ENCODE data around the gene S100Z. TPM values are rescaled to one million over a fixed set of nuclear protein-coding genes. Genes with fewer than 3 reads are reported as not detected.
"Not testable (repeated sequence)": the region's sequence is repeated elsewhere in the genome, so short reads cannot be mapped to it uniquely, and the experiment has no call there.

The S100Z gene
- total RNA-seq, 1 donor from 2014 or later = not detected

- not testable (repeated sequence) for DNase-seq (ENCODE audit: low read depth)
These were observed 27.6 kb upstream of the S100Z start for GRCh38 chr5:76822105-76822731.

GRCh38 chr5:76826416-76826815 is 23.4 kb upstream of the S100Z start:
- DNase-seq (ENCODE audit: low read depth) = not testable (repeated sequence)

- peak; percentile 96 for DNase-seq (ENCODE audit: low read depth)
These were observed 18.7 kb upstream of the S100Z start for GRCh38 chr5:76831110-76831452.

GRCh38 chr5:76836181-76836580 is 13.6 kb upstream of the S100Z start:
- DNase-seq (ENCODE audit: low read depth) = no peak

DNA sequence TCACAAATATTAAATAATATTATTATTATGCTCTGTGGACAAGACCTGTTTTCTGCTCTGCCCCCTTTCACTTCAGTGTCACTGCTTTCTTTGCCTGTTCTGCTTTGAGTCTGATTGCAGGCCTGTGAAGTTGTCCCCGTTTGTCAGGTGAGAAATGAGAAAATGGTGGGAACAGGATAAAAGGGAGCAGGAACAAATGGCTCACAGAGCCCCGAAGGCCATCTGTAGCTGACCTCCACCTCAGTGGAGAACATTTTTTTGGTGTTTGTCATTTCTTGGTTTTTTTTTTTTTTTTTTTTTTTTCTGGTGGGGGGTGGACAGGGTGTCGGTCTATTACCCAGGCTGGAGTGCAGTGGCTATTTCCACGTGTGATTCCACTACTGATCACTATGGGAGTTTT is 13.2 kb upstream of the S100Z start:
- no peak for DNase-seq (ENCODE audit: low read depth)

GRCh38 chr5:76838481-76839261 is 11.1 kb upstream of the S100Z start:
- no peak for DNase-seq (ENCODE audit: low read depth)

DNA sequence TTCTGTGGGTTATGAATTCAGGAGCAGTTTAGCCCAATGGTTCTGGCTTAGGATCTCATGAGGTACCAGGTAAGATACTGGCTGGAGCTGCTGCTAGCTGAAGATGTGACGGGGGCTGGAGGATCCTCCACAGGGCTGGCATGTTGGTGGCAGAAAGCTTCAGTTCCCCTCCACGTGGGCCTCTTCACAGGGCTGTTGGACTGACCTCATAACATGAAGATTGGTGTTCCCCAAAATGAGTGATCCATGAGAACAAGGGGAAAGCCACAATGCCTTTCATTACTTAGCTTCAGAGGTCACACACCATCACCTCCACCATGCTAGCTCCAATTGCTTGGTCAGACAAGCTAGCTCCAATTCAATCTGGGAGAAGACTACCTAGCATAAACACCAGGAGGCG is 8.5 kb upstream of the S100Z start:
- DNase-seq (ENCODE audit: low read depth) = no peak

- DNase-seq (ENCODE audit: low read depth) = no peak
These were observed 3.9 kb upstream of the S100Z start for GRCh38 chr5:76845890-76846289.

DNA sequence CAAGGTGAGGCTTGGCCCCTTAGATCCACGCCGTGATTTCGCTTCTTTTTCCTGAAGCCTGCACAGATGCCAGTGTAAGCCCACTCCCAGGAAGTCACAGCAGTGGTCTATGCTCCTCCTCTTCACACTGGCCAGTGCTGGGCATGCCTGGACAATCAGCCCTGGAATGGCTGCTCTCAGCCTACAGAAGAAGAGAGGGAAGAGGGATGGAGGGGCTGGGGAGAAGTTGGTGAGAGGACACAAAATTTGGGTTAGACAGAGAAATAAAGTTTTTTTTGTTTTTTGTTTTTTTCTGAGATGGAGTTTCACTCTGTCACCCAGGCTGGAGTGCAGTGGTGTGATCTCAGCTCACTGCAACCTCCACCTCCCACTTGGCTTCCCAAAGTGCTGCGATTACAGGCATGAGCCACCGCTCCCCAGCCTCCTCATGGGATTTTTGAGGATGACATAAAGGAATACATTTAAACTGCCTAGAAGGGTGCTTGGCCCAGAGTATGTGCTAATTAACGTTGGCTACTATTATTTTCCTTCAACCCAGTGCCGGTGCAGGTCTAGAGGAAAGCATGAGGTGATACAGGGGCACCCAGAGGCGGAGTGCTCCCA is 830 bp downstream of the S100Z start:
- no peak for DNase-seq (ENCODE audit: low read depth)

GRCh38 chr5:76851728-76852369 is 2.0 kb downstream of the S100Z start:
- DNase-seq (ENCODE audit: low read depth) = no peak

DNA sequence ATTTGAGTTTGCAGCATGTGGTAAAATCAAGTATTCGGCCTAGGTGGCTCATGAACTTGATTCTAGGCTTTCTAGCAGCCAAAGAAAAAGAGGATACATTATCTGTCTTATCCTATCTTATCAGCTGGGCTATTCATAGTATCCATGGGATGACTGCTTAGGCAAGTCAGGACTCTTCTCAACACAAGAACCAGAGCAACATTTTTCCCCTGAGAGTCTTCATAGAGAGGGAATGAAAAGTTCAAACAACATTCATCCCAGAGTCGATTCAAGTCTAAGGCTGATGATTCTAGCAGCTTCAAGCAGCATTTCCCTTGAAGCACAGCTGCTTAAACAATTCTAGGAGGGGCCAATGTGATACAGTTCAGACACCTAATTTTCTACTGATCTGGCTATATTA is 3.0 kb downstream of the S100Z start:
- DNase-seq (ENCODE audit: low read depth) = no peak

- DNase-seq (ENCODE audit: low read depth) = not testable (repeated sequence)
These were observed 3.9 kb downstream of the S100Z start for GRCh38 chr5:76853741-76854140.

- no peak for DNase-seq (ENCODE audit: low read depth)
These were observed 4.8 kb downstream of the S100Z start for GRCh38 chr5:76854644-76855043.

DNA sequence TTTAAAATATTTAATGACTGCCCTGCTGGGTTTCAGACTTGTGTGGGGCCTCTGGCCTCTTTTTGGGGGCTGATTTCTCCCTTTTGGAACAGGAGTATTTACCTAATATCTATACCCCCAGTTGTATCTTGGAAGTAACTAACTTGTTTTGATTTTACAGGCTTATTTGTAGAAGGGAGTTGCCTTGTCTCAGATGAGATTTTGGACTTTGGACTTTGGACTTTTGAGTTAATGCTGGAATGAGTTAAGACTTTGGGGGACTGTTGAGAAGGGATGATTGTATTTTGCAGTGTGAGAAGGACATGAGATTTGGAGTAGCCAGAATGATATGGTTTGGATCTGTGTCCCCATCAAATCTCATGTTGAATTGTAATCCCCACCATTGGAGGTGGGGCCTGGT is 5.7 kb downstream of the S100Z start:
- DNase-seq (ENCODE audit: low read depth) = not testable (repeated sequence)

- DNase-seq (ENCODE audit: low read depth) = no peak
These were observed 6.1 kb downstream of the S100Z start for GRCh38 chr5:76855961-76856360.

GRCh38 chr5:76856800-76857199 is 7.0 kb downstream of the S100Z start:
- DNase-seq (ENCODE audit: low read depth) = not testable (repeated sequence)

DNA sequence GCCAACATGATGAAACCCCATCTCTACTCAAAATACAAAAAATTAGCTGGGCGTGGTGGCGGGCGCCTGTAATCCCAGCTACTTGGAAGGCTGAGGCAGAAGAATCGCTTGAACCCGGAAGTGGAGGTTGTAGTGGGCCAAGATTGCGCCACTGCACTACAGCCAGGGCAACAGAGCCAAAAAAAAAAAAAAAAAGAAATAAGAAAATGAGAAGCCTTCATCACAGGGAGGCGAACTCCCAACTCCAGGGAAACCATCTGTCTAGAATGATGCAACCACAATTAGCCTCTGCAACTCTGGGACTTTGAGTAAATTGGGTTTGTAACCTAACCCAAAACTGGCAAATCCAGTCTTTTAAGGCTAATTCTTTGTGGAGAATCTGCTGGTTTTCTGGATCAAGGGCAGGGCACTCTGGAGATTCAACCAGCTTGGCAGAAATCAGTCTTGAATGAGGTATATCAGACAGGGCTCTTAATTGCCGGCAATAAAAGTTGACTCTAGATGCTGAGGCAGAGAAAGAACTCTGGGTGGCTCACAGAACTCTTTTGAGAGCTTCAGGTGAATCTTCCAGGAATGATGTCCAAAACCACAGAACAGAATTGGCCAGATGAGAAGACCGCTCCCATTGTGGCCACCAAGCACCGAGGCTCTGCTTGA is 9.9 kb downstream of the S100Z start:
- no peak for DNase-seq (ENCODE audit: low read depth)

DNA sequence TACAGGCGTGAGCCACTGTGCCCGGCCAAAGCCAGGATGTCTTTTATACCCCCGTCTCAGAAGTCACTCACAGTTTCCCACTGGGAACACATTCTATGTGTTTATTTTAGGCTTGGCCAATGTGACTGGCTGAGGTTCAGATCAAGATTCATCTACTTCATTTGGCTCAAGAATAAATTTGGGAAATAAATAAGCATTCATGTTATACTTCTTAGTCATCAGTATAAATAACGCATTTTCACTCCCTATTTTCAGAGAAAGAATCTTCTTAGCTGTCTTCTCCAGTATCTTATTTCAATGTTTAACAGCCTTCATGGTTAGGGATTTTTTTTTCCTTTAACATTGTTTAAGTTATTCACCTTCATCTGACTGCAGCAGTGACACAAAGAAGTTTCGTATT is 11.8 kb downstream of the S100Z start:
- DNase-seq (ENCODE audit: low read depth) = no peak

- no peak for DNase-seq (ENCODE audit: low read depth)
These were observed 13.2 kb downstream of the S100Z start for GRCh38 chr5:76863001-76863400.

DNA sequence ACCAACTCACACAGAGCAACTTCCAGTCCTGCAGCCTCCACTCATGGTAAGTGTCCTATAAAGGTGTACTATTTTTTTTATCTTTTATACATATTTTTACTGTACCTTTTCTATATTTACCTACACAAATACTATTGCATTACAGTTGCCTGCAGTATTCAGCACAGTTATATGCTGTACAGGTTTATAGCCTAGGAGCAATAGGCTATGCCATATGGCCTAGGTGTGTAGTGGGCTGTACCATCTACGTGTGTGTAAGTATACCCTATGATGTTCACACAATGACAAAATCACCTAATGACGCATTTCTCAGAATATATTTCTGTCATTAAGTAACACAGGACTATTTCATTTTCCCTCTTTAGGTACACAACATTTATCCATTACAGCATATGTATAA is 16.7 kb downstream of the S100Z start:
- no peak for DNase-seq (ENCODE audit: low read depth)

- no peak for DNase-seq (ENCODE audit: low read depth)
These were observed 17.2 kb downstream of the S100Z start for GRCh38 chr5:76867038-76867437.
